ENCODE results near the gene KIAA1958.

GRCh38 chr9:112555101-112555643 is 68.5 kb downstream of the KIAA1958 start:
- no peak for TF ChIP-seq CTCF (IDR thresholded peaks at IDR 0.05)
- no peak for TF ChIP-seq POLR2A (IDR thresholded peaks at IDR 0.05)
